ENCODE results near the gene WBP1. TPM values are rescaled to one million over a fixed set of nuclear protein-coding genes. Genes with fewer than 3 reads are reported as not detected.

The WBP1 gene
- total and polyA plus RNA-seq, 2 donors (not counting 3 experiments of a cell fraction or from before 2014, with no cell fraction given) = 50.5 to 209 TPM

Other genes starting within 250 kb of the WBP1 start
- 0.97 and 1.2 TPM in 2 replicates for gene SLC4A5, start 115.0 kb upstream of the WBP1 start, total RNA-seq
- gene SLC4A5, start 115.0 kb upstream of the WBP1 start, polyA plus RNA-seq = 0.12 and 0.21 TPM in 2 replicates
- gene DCTN1, start 78.1 kb upstream of the WBP1 start, total RNA-seq = 165 and 170 TPM in 2 replicates
- gene DCTN1, start 78.1 kb upstream of the WBP1 start, polyA plus RNA-seq = 120 and 130 TPM in 2 replicates
- 0.51 and 0.71 TPM in 2 replicates for gene C2orf81, start 36.8 kb upstream of the WBP1 start, total RNA-seq
- gene C2orf81, start 36.8 kb upstream of the WBP1 start, polyA plus RNA-seq = 0.16 and 0.17 TPM in 2 replicates
- 21.7 and 24.9 TPM in 2 replicates for gene WDR54, start 36.7 kb upstream of the WBP1 start, total RNA-seq
- gene WDR54, start 36.7 kb upstream of the WBP1 start, polyA plus RNA-seq = 46.3 and 53.0 TPM in 2 replicates
- gene RTKN, start 16.5 kb upstream of the WBP1 start, total RNA-seq = 19.8 and 20.0 TPM in 2 replicates
- 20.7 and 27.5 TPM in 2 replicates for gene RTKN, start 16.5 kb upstream of the WBP1 start, polyA plus RNA-seq
- gene INO80B, start 3.4 kb upstream of the WBP1 start, total RNA-seq = 24.2 and 28.1 TPM in 2 replicates
- gene INO80B, start 3.4 kb upstream of the WBP1 start, polyA plus RNA-seq = 14.1 and 15.1 TPM in 2 replicates
- 78.3 and 79.9 TPM in 2 replicates for gene MOGS, start 6.9 kb downstream of the WBP1 start, total RNA-seq
- gene MOGS, start 6.9 kb downstream of the WBP1 start, polyA plus RNA-seq = 75.9 and 88.0 TPM in 2 replicates
- 69.7 and 70.4 TPM in 2 replicates for gene MRPL53, start 14.2 kb downstream of the WBP1 start, total RNA-seq
- gene MRPL53, start 14.2 kb downstream of the WBP1 start, polyA plus RNA-seq = 68.7 and 107 TPM in 2 replicates
- gene CCDC142, start 24.6 kb downstream of the WBP1 start, total RNA-seq = 20.3 and 23.8 TPM in 2 replicates
- gene CCDC142, start 24.6 kb downstream of the WBP1 start, polyA plus RNA-seq = 12.8 and 13.5 TPM in 2 replicates
- 20.1 and 21.8 TPM in 2 replicates for gene TTC31, start 24.6 kb downstream of the WBP1 start, total RNA-seq
- 24.1 and 24.8 TPM in 2 replicates for gene TTC31, start 24.6 kb downstream of the WBP1 start, polyA plus RNA-seq
- gene LBX2, start 41.2 kb downstream of the WBP1 start, total RNA-seq = 3.8 and 4.3 TPM in 2 replicates
- gene LBX2, start 41.2 kb downstream of the WBP1 start, polyA plus RNA-seq = 2.8 and 4.0 TPM in 2 replicates
- gene PCGF1, start 49.3 kb downstream of the WBP1 start, total RNA-seq = 17.4 and 21.0 TPM in 2 replicates
- gene PCGF1, start 49.3 kb downstream of the WBP1 start, polyA plus RNA-seq = 17.4 and 19.2 TPM in 2 replicates
- not detected in 2 replicates for gene TLX2, start 56.0 kb downstream of the WBP1 start, total RNA-seq
- not detected in 2 replicates for gene TLX2, start 56.0 kb downstream of the WBP1 start, polyA plus RNA-seq
- 0.44 and 0.69 TPM in 2 replicates for gene DQX1, start 67.8 kb downstream of the WBP1 start, total RNA-seq
- gene DQX1, start 67.8 kb downstream of the WBP1 start, polyA plus RNA-seq = 0.03 and 0.06 TPM in 2 replicates
- 103 and 109 TPM in 2 replicates for gene AUP1, start 71.3 kb downstream of the WBP1 start, total RNA-seq
- gene AUP1, start 71.3 kb downstream of the WBP1 start, polyA plus RNA-seq = 187 and 203 TPM in 2 replicates
- gene HTRA2, start 71.5 kb downstream of the WBP1 start, total RNA-seq = 32.6 and 34.3 TPM in 2 replicates
- gene HTRA2, start 71.5 kb downstream of the WBP1 start, polyA plus RNA-seq = 52.8 and 54.1 TPM in 2 replicates
- 0.95 and 0.97 TPM in 2 replicates for gene LOXL3, start 95.5 kb downstream of the WBP1 start, total RNA-seq
- 1.1 and 1.3 TPM in 2 replicates for gene LOXL3, start 95.5 kb downstream of the WBP1 start, polyA plus RNA-seq
- gene DOK1, start 96.3 kb downstream of the WBP1 start, total RNA-seq = 12.7 and 14.3 TPM in 2 replicates
- 10.4 and 13.8 TPM in 2 replicates for gene DOK1, start 96.3 kb downstream of the WBP1 start, polyA plus RNA-seq
- not detected in 2 replicates for gene M1AP, start 189.9 kb downstream of the WBP1 start, total RNA-seq
- 0.04 TPM in 1 of 2 replicates, not detected in the other for gene M1AP, start 189.9 kb downstream of the WBP1 start, polyA plus RNA-seq
- 5.9 and 6.0 TPM in 2 replicates for gene SEMA4F, start 195.8 kb downstream of the WBP1 start, total RNA-seq
- 4.9 and 5.3 TPM in 2 replicates for gene SEMA4F, start 195.8 kb downstream of the WBP1 start, polyA plus RNA-seq

Measured in endothelial cell of umbilical vein (primary cell).